GM19463 (cell line): ENCODE results near the gene JMJD8.
A peak's percentile ranks its signal among the peaks of the same experiment; 100 is the strongest.

Experiments
- ATAC-seq: cut with Tn5 transposase; IDR thresholded peaks from one replicate; pipeline ENCODE4 v1.9.1; 2021; ENCODE audit warnings: mild to moderate bottlenecking, moderate library complexity; ENCODE audit not compliant: unreplicated experiment

Gene JMJD8

GRCh38 chr16:644556-644955 lies 39.6 kb downstream of the JMJD8 start:
- no peak for ATAC-seq

GRCh38 chr16:643050-643368 lies 41.1 kb downstream of the JMJD8 start:
- ATAC-seq: no peak

GRCh38 chr16:642189-643049 lies 41.7 kb downstream of the JMJD8 start:
- ATAC-seq: peak; percentile 53

- ATAC-seq: peak; percentile 52
Measured at GRCh38 chr16:641326-642188, 42.6 kb downstream of the JMJD8 start, which contains the start of gene MCRIP2. Gene MCRIP2 (plus strand): TSS chr16:641828. CDS start chr16:641992, 164 bp downstream.

DNA sequence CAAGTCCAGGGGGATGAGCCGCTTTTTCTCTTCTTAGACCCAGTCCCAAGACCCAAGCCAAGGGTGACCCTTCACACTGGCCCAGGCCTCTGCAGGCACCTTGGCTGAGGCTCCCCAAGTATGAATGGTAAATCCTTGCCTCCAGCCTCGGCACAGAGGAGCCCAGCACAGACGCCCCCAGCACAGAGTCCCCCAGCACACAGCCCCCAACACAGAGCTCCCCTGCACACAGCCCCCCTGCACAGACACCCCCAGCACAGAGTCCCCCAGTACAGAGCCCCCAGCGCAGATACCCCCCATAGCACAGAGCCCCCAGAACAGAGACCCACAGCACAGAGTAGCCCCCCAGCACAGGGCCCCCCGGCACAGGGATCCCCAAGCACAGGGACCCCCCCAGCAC lies 43.5 kb downstream of the JMJD8 start:
- ATAC-seq: no peak

DNA sequence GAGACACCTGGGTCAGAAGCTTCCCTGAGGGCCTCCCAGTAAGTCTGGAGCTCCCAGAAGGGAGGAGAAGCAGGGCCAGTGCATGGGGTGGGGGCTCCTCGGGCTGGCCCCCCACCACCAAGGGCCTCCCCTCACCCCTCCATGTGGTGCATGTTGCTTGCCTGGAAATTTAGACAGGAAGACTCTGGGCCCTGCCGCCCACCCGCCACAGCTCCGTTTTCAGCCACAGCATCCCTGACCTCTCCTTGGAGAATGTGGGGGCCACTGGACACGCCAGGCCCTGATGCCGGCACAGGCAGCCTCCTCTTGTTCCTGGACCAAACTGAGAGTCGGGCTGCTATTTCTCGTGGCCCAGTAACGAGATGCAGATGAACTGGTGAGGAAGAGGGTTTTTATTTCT lies 45.3 kb downstream of the JMJD8 start:
- no peak for ATAC-seq

DNA sequence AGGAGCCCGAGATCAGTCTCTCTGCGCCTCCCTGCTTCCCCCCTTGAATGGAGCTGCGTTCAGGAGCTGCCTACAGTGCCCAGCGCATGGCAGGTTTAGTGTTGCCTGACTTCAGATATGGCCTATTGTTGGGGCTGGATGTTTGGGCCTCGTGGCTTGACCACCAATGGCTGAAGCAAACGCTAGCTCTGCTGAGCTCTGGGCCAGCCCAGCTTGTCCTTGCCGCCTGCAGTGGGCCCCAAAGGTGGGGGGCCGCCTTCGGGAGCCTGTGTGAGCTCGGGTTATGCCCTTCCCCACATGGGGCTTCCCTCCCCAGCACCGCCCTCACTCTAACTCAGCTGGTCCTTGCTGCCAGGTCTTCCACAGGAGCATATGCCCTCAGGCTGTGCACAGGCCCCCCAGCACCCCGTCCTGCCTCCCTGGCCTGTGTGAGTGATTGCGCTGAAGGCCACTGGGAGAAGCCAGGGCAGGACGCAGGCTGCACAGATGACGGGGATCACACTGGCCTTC lies 46.0 kb downstream of the JMJD8 start:
- ATAC-seq: no peak

GRCh38 chr16:637081-638018 lies 46.8 kb downstream of the JMJD8 start:
- ATAC-seq: no peak

GRCh38 chr16:636206-637080 lies 47.7 kb downstream of the JMJD8 start, which contains the start of gene METTL26:
Gene METTL26 (minus strand): TSS chr16:636305. CDS start chr16:636290, 15 bp downstream.
- ATAC-seq: peak; percentile 74

DNA sequence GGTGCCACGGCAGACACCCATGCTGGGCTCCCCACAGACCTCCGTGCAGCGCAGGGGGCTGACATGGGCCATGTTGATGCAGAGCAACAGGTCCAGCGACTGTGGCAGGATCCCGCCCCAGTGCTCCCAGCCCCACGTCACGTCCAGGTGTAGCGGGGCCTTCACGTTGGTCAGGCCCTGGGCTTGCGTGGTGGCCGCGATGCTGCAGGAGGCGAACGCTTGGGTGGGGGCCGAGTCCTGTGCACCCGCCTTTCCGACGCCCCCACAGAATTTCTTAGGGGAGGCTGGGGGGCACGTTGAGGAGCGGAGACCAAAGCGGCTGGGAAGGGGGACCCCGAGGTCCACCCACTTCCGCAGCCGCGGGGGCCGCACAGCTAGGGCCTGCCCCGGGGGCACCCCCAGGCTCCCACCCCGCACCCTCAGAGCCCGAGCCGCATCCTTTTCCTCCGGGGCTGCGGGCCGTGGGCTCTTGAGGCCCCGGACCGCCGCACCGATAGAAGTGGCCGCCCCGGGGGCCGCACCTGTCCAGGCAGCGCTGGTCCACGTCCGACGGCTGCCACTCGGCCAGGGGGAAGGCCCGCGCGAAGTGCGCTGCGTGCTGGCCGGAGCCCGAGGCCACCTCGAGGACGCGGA lies 48.4 kb downstream of the JMJD8 start:
- ATAC-seq: peak; percentile 12

- no peak for ATAC-seq
Measured at GRCh38 chr16:634996-635395, 49.1 kb downstream of the JMJD8 start.

- ATAC-seq: no peak
Measured at GRCh38 chr16:634051-634670, 50.0 kb downstream of the JMJD8 start.

- ATAC-seq: no peak
Measured at GRCh38 chr16:633336-634050, 50.6 kb downstream of the JMJD8 start.

DNA sequence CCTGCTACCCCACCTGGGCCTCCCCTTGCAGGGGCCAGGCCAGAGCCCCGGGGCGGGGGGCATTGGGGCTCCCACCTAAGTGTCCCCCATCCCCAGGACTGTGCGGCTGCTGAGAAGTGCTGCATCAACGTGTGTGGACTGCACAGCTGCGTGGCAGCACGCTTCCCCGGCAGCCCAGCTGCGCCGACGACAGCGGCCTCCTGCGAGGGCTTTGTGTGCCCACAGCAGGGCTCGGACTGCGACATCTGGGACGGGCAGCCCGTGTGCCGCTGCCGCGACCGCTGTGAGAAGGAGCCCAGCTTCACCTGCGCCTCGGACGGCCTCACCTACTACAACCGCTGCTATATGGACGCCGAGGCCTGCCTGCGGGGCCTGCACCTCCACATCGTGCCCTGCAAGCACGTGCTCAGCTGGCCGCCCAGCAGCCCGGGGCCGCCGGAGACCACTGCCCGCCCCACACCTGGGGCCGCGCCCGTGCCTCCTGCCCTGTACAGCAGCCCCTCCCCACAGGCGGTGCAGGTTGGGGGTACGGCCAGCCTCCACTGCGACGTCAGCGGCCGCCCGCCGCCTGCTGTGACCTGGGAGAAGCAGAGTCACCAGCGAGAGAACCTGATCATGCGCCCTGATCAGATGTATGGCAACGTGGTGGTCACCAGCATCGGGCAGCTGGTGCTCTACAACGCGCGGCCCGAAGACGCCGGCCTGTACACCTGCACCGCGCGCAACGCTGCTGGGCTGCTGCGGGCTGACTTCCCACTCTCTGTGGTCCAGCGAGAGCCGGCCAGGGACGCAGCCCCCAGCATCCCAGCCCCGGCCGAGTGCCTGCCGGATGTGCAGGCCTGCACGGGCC lies 51.4 kb downstream of the JMJD8 start:
- no peak for ATAC-seq

- no peak for ATAC-seq
Measured at GRCh38 chr16:631808-632358, 52.3 kb downstream of the JMJD8 start.
